Loucy (cell line): ENCODE results near the gene NXN.
A peak's percentile ranks its signal among the peaks of the same experiment; 100 is the strongest.

Experiments
- H2AFZ ChIP-seq: fragments of 200-600 bp; sonication (generic); 2 replicates; pipeline ENCODE4 v1.6.0; 2016; ENCODE audit warnings: antibody characterized with exemption, mild to moderate bottlenecking, low read length, moderate library complexity
- H3F3A ChIP-seq: fragments of 200-600 bp; 2 replicates; pipeline ENCODE4 v1.6.0; 2016; ENCODE audit warnings: antibody characterized with exemption, low read depth, mild to moderate bottlenecking
- H3K27me3 ChIP-seq: fragments of 200-600 bp; sonication (generic); 2 replicates; pipeline ENCODE4 v1.6.1; 2014; ENCODE audit warnings: low read length, mild to moderate bottlenecking; ENCODE audit not compliant: insufficient read depth, poor library complexity, severe bottlenecking
- H3K36me3 ChIP-seq: fragments of 200-600 bp; sonication (generic); 2 replicates; pipeline ENCODE4 v1.6.1; 2016; ENCODE audit warnings: low read length; ENCODE audit not compliant: insufficient read depth
- H3K4me1 ChIP-seq: fragments of 200-600 bp; sonication (generic); 2 replicates; pipeline ENCODE4 v1.5.1; 2014; ENCODE audit warnings: low read length, mild to moderate bottlenecking; ENCODE audit not compliant: insufficient read depth, poor library complexity, severe bottlenecking
- H3K4me2 ChIP-seq: fragments of 200-600 bp; sonication (generic); 2 replicates; pipeline ENCODE4 v1.6.0; 2014; ENCODE audit warnings: antibody characterized with exemption, low read length, low read depth, mild to moderate bottlenecking; ENCODE audit not compliant: poor library complexity, severe bottlenecking
- H3K4me3 ChIP-seq: fragments of 200-600 bp; sonication (generic); 2 replicates; pipeline ENCODE4 v1.5.1; 2014; ENCODE audit warnings: low read length, mild to moderate bottlenecking, mixed read lengths; ENCODE audit not compliant: poor library complexity, severe bottlenecking
- H3K79me2 ChIP-seq: fragments of 200-600 bp; sonication (generic); 2 replicates; pipeline ENCODE4 v1.6.1; 2014; ENCODE audit warnings: low read length; ENCODE audit not compliant: insufficient read depth
- H3K9ac ChIP-seq: fragments of 200-600 bp; sonication (generic); 2 replicates; pipeline ENCODE4 v1.6.0; 2014; ENCODE audit warnings: mild to moderate bottlenecking, low read depth, low read length, moderate library complexity; ENCODE audit not compliant: poor library complexity, severe bottlenecking
- H3K9me2 ChIP-seq: fragments of 200-600 bp; sonication (generic); replicated peaks from 2 replicates; pipeline ENCODE4 v1.6.1; 2016; ENCODE audit warnings: low read depth, low read length, mixed read lengths
- H3K9me3 ChIP-seq: fragments of 200-600 bp; sonication (generic); 2 replicates; pipeline ENCODE4 v1.6.1; 2014; ENCODE audit warnings: mild to moderate bottlenecking, antibody characterized with exemption, low read length, low read depth; ENCODE audit not compliant: insufficient read depth
- H4K20me1 ChIP-seq: fragments of 200-600 bp; sonication (generic); 2 replicates; pipeline ENCODE4 v1.6.0; 2014; ENCODE audit warnings: antibody characterized with exemption, low read length, mild to moderate bottlenecking; ENCODE audit not compliant: insufficient read depth, poor library complexity, severe bottlenecking
- EZH2phosphoT487 ChIP-seq: fragments of 200-600 bp; IDR thresholded peaks from 2 replicates; pipeline ENCODE4 v1.6.1; 2018; ENCODE audit warnings: antibody characterized with exemption, mild to moderate bottlenecking, moderate library complexity, borderline replicate concordance
- TF ChIP-seq, protein P1 (sequence below): fragments of 200-600 bp; sonication (generic); conservative IDR thresholded peaks from 2 replicates; pipeline ENCODE4 v1.5.1; 2014; ENCODE audit warnings: mild to moderate bottlenecking, antibody characterized with exemption, low read length

Gene NXN

DNA sequence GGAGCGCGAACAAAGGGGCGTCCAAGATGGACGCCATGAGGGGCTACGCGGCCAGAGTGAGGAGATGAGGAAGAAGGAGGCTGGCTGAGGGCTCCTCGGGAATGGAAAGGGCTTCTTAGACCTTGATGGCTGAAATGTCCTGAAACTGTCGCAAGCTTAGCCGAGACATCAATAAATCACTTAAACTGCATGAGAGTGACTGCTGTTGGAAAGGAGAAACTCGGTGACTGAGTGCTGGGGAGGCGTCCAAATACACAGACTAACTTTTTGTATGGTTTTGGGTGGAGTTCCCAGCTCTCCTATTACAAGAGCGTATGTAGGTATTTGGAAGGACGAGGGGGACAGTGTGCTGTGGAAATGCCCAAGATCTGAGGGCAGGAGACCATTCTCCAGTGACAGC is 226.2 kb downstream of the NXN start:
- no peaks in the 10 kb centered on the region for H3K9me3 ChIP-seq
- H3K4me2 ChIP-seq, result no peak overlapping the region
- no peak overlapping the region for H3K4me3 ChIP-seq
- H3K79me2 ChIP-seq, result peaks cover 26% of the 10 kb centered on the region
- peaks cover 3% of the 10 kb centered on the region; the same call in 1 of the 2 replicates for H3K36me3 ChIP-seq
- TF ChIP-seq, protein P1, sequence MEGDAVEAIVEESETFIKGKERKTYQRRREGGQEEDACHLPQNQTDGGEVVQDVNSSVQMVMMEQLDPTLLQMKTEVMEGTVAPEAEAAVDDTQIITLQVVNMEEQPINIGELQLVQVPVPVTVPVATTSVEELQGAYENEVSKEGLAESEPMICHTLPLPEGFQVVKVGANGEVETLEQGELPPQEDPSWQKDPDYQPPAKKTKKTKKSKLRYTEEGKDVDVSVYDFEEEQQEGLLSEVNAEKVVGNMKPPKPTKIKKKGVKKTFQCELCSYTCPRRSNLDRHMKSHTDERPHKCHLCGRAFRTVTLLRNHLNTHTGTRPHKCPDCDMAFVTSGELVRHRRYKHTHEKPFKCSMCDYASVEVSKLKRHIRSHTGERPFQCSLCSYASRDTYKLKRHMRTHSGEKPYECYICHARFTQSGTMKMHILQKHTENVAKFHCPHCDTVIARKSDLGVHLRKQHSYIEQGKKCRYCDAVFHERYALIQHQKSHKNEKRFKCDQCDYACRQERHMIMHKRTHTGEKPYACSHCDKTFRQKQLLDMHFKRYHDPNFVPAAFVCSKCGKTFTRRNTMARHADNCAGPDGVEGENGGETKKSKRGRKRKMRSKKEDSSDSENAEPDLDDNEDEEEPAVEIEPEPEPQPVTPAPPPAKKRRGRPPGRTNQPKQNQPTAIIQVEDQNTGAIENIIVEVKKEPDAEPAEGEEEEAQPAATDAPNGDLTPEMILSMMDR, result no peak
- TF ChIP-seq EZH2phosphoT487, result no peak
- no peak overlapping the region for H2AFZ ChIP-seq
- no peaks in the 10 kb centered on the region for H3K9me2 ChIP-seq
- no peaks in the 10 kb centered on the region for H3K27me3 ChIP-seq
- H3F3A ChIP-seq, result peaks cover 12% of the 10 kb centered on the region
- peaks cover 27% of the 10 kb centered on the region for H3K4me1 ChIP-seq
- peaks cover 4% of the 10 kb centered on the region for H4K20me1 ChIP-seq
- H3K9ac ChIP-seq, result no peak overlapping the region

- Histone ChIP-seq H3K36me3 (peaks cover 5% of the 10 kb centered on the region; the same call in 1 of the 2 replicates), H3K4me2 (peak overlapping the region; percentile 71), H3K4me1 (peaks cover 27% of the 10 kb centered on the region), H2AFZ (peak overlapping the region; percentile 94), H3K9ac (peak overlapping the region; percentile 86), H3K9me3 (no peaks in the 10 kb centered on the region), H3K79me2 (peaks cover 31% of the 10 kb centered on the region), H3F3A (peaks cover 12% of the 10 kb centered on the region), H3K9me2 (no peaks in the 10 kb centered on the region), H4K20me1 (peaks cover 6% of the 10 kb centered on the region), H3K27me3 (no peaks in the 10 kb centered on the region), H3K4me3 (peak overlapping the region; percentile 79)
- TF ChIP-seq, protein P1, result no peak
- TF ChIP-seq EZH2phosphoT487, result no peak
These were observed 226.9 kb downstream of the NXN start for GRCh38 chr17:752620-753219.

DNA sequence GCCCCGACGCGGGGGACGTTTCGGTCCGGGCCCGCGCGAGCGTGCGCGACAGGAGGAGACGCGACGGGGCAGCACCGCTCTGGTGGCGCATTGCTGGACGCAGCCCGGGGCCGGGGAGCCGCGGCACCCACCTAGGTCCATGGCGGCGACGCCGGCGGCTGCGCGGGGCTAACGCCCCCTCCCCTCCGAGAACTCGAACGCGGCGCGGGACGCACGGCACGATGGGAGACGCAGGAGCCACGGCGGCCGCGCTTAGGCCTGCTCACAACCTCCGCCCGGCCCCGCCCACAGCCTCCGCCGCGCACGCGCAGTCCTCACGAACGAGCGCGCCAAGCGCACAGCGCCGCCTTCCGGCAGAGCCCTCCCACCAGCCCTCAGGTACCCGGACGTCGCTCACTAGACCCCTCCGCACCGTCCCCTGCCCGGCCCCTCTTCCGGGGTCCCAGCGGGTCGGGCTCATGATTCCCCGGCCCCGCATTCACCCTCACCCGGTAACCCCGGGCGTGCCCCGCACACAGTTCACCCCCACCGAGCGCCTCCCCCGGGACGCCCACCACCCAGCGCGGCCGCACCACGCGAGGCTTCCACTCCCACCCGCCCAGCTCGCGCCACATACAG is 227.5 kb downstream of the NXN start, which contains the start of gene GEMIN4:
Gene GEMIN4, minus strand, starts transcription at position 263 of the 618 bp plus-strand sequence. Its CDS starts 122 bp downstream, at position 141.
- Histone ChIP-seq H3K9me3 (no peaks in the 10 kb centered on the region), H3K79me2 (peaks cover 35% of the 10 kb centered on the region), H3K4me3 (peak within 1 kb of the TSS; percentile 79), H3K4me2 (peak within 1 kb of the TSS; percentile 94), H3K9me2 (no peaks in the 10 kb centered on the region), H2AFZ (peak within 1 kb of the TSS; percentile 94), H3K4me1 (peaks cover 27% of the 10 kb centered on the region), H3K36me3 (peaks cover 11% of the 10 kb centered on the region; the same call in 1 of the 2 replicates), H3K27me3 (no peaks in the 10 kb centered on the region), H3F3A (peaks cover 12% of the 10 kb centered on the region), H3K9ac (peak within 1 kb of the TSS; percentile 86), H4K20me1 (peaks cover 6% of the 10 kb centered on the region)
- TF ChIP-seq, protein P1, result peak; percentile 78
- no peak for TF ChIP-seq EZH2phosphoT487
